Uterine smooth muscle cell (primary cell): Measurements from ENCODE around the gene LPXN. TPM values are rescaled to one million over a fixed set of nuclear protein-coding genes. Genes with fewer than 3 reads are reported as not detected.

ENCODE experiments used
- total RNA-seq: library from RNA; depleted of rRNA; stranded (reverse); fragments of >200 nt; gene quantifications from 2 replicates; pipeline ENCODE4 v1.2.3, GENCODE V29; 2014

Gene LPXN
- 11.2 and 34.6 TPM in 2 replicates for total RNA-seq

GRCh38 chr11:58575377-58576020 lies at the start of gene LPXN:
LPXN (minus strand) TSS chr11:58575856; CDS start chr11:58575772, 84 bp downstream.

GRCh38 chr11:58622344-58622743 lies 46.7 kb upstream of the LPXN start, which contains the start of gene CNTF:
CNTF (plus strand) TSS chr11:58622665; CDS start chr11:58622753, 88 bp downstream.

DNA sequence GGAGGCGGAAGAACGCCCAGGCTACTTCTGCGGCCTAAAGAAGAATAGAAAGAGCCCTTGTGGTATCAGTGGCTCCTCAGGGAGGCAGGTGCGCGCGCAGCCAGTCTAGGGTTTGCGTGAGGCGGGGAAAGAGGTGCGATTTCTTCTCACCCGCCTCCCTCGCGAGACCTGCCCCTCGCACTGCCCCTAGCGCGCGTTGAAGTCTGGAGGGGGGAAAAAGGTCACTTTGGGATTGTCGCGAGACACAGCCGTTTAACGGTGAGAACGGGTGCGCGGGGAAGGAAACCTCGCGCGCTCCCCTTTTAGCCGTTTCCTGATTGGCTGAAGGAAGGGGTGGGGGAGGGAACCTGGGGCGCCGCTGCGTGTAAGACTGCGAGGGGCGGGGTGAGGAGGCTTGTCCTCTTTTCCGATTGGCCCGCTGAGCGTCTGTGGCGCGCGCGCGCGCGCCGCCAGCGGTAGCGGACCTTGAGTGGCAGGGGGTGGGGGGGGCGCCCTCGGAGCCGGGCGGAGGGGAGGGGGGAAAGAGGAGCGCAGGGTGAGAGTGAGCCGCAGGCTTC lies 3.1 kb upstream of the LPXN start, which contains the start of gene ZFP91:
TSS of gene ZFP91 (plus strand) at position 429 of the 557 bp plus-strand sequence. CDS start 219 bp downstream, outside the sequence.

GRCh38 chr11:58508005-58508404 lies 67.7 kb downstream of the LPXN start, which contains the start of gene OR5B21:
OR5B21 (minus strand) TSS chr11:58508105; CDS start chr11:58508105, 0 bp downstream.

Other genes with a start within 250 kb of the LPXN start
- not detected in 2 replicates for gene OR5B17, start 216.8 kb downstream of the LPXN start, total RNA-seq
- not detected in 2 replicates for gene OR5B3, start 169.0 kb downstream of the LPXN start, total RNA-seq
- gene OR5B2, start 147.7 kb downstream of the LPXN start, total RNA-seq: not detected in 2 replicates
- 0.11 TPM in 1 of 2 replicates, not detected in the other for gene OR5B12, start 133.6 kb downstream of the LPXN start, total RNA-seq
- not detected in 2 replicates for gene OR5B21, start 67.8 kb downstream of the LPXN start, total RNA-seq
- gene ZFP91, start 3.2 kb upstream of the LPXN start, total RNA-seq: 43.9 and 71.6 TPM in 2 replicates
- gene CNTF, start 46.8 kb upstream of the LPXN start, total RNA-seq: 1.4 and 3.3 TPM in 2 replicates
- gene GLYAT, start 156.1 kb upstream of the LPXN start, total RNA-seq: not detected in 2 replicates